Kidney glomerular epithelial cell (primary cell): ENCODE results near the gene NDC1.
A peak's percentile ranks its signal among the peaks of the same experiment; 100 is the strongest.
"Not testable (repeated sequence)": the region's sequence is repeated elsewhere in the genome, so short reads cannot be mapped to it uniquely, and the experiment has no call there.

Experiments
- DNase-seq: peaks from one replicate; lab custom pipeline; 2025; lab: John Stamatoyannopoulos, UW

The NDC1 gene

DNA sequence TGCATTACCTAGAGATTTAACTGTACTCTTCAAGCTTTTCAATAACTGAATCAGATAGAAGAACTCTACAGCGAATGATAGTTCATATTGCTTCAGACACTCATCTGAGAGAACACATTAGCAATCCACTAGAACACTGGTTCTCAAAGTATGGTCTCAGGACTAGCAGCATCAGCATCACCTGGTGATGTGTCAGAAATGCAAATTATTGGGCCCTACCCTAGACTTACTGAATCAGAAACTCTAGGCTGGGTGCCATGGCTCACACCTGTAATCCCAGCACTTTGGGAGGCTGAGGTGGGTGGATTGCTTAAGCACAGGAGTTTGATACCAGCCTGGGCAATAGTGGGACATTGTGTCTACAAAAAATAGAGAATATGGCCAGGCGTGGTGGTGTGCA, 74.2 kb downstream of the NDC1 start:
- DNase-seq = no peak

GRCh38 chr1:53763461-53763860, 74.6 kb downstream of the NDC1 start:
- no peak for DNase-seq

DNA sequence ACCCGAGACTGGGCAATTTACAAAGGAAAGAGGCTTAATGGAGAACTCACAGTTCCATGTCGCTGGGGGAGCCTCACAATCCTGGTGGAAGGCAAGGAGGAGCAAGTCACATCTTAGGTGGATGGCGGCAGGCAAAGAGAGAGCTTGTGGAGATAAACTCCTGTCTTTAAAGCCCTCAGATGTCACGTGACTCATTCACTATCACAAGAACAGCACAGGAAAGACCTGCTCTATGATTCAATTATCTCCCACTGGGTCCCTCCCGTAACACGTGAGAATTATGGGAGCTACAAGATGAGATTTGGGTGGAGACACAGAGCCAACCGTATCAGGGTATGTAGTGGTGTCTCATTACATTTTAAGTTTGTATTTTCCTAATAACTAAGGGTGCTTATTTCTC, 77.6 kb downstream of the NDC1 start:
- DNase-seq = not testable (repeated sequence)

DNA sequence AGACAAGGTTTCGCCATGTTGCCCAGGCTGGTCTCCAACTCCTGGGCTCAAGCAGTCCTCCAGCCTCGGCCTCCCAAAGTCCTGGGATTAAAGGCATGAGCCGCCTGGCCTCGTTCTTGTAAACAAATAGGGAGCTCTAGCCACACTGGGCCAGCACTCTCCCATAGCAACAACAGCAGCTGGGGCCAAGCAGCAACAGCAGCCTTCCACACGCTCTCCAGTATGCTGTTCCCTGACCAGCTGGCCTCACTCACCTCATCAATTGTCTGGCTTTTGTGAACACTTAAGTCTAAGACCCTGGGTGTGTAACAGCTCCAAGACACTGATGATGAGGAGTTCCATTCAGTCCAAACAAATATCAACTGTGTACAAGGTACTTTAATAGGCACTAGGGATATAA, 82.2 kb downstream of the NDC1 start:
- DNase-seq = no peak

DNA sequence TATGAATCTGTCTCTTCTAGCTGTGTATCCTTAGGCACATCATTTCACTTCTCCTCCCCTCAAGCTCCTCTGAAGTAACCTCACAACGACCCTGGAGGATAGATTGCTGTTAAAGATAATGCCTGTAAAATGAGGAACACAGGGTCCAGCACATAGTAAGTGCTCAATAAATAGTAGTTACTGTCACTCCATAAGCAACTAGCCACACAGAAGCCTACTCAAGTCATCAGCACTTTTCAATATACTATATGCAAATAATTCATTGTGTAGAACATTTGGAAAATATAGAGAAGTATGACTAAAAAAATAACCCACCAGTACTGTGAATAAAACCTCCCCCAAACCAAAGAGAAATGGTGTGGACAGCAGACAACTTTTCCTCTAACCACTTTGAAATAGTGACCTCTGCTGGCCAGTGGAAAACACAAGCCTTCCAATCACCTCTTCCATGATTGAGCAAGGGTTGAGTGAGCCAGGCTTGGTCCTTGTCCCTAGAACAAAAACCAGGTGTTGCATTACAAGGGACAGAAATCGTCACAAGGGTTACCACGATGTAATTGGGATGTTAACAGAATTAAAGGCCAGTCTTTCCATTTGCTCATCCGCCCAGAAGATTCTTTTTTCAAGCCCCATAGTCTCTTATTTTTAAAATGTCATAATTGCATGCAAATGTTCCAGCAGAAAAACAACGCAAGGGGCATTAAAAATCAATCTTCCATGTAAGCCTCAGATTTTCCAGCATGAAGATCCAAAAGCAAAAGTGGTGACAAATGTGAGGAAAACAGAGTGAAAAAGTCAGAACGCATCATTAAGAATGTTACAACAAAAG, 83.4 kb downstream of the NDC1 start:
- peak; percentile 67 for DNase-seq

DNA sequence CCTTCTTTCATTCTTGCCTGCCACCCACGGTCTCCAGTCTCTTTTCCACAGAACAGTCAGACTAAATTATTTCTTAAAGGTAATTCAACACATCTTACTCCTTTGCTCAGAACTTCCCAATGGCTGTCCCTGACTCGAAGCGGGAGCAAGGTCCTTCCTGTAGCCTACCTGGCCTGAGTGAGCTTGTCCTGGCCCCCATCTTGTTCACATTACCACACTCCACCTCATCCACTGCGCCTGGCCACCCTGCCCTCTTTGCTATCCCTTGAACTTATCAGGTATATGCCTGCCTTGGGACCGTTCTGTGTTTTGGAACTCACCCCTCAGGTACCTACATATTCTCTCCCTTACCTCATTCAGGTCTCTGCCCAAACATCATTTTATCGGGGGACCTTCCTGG, 85.8 kb downstream of the NDC1 start:
- no peak for DNase-seq

DNA sequence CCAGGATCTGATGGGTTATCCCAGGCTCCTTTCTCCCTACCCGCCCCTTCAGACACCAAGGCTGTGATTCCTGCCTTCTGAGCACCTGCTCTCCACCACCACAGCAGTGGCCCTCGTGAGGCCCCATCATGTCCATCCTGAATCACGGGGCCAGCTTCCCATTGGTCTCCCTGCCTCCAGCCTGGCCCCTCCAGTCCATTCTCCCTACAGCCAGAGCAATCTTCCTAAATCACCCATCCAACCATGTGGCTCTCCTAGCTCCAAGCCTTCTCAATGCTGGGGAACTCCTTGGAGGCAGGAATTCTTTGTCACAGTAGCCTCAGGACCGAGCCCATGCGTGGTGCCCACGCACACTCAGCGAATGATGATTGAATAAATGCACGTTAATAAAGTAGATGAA, 90.3 kb downstream of the NDC1 start:
- no peak for DNase-seq

- peak; percentile 58 for DNase-seq
These were observed 97.4 kb downstream of the NDC1 start for GRCh38 chr1:53740621-53741105.

GRCh38 chr1:53739109-53739681, 98.9 kb downstream of the NDC1 start, which contains the start of gene GLIS1:
TSS of gene GLIS1 (minus strand) at chr1:53739164. CDS start at chr1:53738064, 1,100 bp downstream.
- DNase-seq = peak; percentile 75

DNA sequence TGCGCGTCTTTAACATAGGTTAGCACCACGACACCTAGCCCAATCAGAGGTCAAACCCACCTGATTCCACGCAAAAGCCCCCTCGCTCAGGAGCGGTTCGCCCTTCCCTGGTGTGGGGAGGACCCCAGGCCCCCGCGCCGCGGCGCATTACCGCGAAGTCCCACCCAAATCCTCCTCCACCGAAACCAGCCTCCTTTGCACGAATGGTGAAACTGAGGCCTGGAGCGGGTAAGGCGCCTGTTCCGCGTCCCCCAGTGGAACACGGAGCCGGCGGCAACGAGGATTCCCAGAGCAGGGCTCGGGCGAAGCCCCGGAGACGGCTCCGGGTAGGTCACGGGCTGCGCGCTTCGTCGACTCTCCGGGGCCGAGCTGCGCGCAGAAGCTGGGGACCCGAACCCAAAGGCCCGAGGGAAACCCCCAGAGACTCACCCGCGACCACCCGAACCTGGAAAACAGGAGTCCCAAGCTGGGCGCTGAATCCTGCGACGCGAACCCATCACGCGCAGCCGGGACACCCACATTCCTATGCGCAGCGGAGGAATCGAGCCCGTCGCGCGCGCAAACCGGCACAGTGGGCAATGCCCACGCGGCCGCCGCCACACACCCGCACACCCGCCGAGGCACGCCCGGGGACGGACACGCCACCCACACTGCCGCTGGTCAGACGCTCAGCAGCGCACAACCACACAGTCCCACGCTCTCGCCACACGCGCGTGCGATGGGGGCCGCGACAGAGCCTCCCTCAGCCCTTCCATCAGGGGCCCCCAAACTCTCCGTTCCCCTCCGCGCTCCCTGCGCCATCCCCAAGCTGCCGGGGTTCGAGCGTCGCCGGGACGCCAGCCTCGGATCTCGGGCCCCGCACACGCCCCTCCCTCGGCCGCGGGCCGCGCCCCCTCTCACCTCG, 99.6 kb downstream of the NDC1 start:
- no peak for DNase-seq

DNA sequence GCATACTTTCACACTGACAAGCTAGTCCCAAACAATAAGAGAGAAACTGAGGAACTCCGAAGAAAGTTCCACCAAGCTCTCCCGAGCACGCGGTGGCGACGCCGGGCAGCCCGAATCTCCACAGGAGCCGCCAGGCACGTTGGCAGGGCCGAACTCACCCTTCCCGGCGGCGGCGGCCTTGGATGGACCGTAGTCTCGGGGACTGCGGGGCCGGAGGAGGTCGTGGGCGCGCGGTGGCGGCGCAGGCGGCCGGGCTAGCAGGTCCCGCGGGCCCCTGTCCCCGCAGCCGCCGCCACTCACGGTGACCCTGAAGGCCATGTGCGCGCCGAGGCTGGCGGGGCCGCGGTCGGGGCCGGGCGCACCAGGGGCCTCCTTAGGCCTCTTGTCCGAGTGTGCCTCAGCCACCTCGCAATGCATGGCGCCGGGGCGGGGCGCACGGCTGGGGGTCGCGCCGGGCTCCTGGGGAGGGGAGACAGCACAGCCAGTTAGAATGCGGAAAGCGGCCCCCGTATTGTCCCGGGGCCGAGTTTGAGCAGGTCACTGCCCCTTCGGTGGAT, 100.4 kb downstream of the NDC1 start:
- DNase-seq = no peak

DNA sequence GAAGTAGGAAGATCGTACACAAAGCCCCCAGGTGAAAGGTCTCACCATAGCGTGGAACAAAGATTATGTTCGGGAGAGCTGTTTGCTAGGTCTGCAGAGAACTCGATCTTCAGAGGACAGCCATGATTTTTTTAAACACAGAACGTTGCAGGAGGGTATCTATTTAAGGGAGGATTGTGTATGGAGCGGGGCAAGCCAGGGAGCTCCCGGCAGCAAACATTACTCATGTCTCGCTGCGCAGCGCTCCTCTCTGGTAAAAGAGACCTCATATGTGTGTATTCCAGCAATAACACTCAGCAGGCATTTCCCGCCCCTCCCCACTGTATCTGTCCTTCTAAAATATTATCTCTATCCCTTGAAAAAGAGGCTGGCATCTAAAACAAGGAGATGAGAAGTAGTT, 101.8 kb downstream of the NDC1 start:
- no peak for DNase-seq

DNA sequence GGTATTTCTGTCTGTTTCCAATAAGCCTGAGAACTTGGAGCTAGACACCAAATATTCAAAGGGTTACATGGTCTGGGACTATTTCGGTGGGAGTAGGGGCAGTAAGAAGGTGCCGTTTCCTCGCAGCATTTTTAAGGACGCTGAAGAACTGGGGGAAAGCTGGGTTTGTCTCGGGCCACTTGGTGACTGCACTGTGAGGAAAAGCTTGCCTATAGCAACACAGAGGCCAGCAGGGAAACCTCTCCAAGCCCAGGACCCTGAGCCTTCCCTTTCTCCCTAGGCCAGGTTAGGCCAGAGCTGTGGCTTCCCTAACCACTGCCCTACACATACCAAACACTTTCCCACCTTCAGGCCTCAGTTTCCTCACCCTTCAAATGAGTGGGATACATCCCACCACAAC, 102.4 kb downstream of the NDC1 start:
- DNase-seq = no peak

DNA sequence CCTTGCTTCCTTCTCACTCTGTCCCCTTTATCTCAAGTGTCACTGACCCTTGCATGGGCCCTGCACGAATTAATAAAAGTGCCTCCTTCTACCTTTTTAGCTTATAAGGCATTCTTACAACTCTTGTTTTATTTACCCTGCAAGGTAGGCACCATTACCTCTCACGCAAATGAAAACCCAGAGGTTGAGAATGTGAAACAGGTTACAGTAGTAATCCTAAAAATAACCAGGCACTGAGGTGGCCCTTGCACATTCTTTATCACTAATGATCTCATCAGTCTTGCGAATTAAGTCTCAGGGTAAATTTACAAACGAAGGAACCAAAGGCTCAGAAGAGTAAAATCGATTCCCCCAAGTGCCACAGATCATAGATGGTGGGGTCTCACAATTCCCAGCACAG, 102.8 kb downstream of the NDC1 start:
- DNase-seq = no peak

GRCh38 chr1:53734650-53735211, 103.4 kb downstream of the NDC1 start:
- no peak for DNase-seq

- DNase-seq = peak; percentile 24
These were observed 104.0 kb downstream of the NDC1 start for GRCh38 chr1:53733975-53734649.

DNA sequence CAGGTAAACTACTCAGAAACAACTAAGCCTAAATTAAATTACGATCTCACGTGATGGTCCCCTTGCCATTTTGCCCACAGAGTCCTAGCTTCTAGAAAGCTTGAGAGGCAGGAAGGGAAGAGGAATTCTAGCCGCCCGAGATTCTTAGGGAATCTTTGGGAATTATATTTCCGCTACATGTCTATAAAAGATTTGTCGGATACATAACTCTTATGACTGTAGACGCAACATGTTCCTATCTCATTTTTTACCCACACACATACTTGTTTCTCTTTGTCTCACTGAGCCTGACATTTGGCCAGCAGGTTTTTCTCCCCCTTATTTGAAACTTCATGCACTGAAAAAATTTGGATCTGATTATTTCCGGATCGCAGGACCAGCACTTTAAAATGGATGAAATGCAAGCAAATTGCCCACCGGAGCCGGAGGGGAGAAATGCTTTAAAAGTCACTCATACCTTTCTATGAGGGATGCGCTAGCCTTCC, 104.6 kb downstream of the NDC1 start:
- DNase-seq = no peak

GRCh38 chr1:53732912-53733317, 105.2 kb downstream of the NDC1 start:
- peak; percentile 81 for DNase-seq

DNA sequence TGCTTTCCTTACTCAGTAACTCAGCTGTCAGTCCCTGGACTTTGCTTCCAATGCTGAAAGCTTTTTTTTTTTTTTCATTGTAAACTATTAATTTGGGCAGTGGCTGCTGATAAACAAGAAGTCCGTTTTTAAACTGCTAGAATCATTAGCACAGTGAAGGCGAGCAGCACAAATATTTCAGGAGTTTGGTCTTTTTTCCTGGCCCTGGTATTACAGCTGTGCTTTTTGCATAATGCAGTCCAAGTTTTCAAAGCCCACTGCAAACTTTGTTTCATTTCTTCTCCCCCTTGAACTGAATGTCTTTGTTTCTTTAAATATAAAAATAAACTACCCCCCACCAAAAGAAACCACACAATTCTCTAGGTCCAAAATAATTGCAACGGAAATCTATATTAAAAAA, 105.7 kb downstream of the NDC1 start:
- no peak for DNase-seq

DNA sequence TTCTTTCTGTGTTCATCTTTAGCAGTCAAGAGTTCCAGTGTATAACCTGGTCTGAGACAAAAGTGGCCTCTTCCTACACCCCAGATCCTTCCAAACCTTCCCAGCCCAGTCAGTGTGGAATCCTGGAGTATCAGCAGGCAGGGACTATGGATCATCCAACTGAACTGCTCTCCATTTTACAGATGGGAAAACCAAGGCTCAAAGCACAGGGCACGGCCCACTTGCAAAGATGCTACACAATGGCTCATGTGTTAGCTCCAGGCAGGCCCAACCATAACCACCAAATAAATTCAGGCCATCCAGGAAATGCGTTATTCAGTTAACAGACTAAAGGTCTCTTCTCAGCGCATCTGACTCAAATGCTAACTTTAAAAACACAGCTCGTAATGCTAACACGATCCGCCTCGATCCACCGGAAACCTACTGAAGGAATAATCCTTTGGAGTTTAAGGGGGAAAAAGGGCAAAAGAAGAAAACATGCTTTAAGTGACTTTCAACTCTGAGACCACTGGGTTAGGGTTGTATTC, 106.3 kb downstream of the NDC1 start:
- DNase-seq = no peak
